HPDE6-E6E7 (cell line): ENCODE results near the gene ZNF682.
"Not testable (repeated sequence)": the region's sequence is repeated elsewhere in the genome, so short reads cannot be mapped to it uniquely, and the experiment has no call there.

Experiments used
- DNase-seq: peaks from one replicate; pipeline ENCODE4 v3.0.0; 2011; ENCODE audit warnings: missing footprints; ENCODE audit errors: extremely low spot score

The ZNF682 gene

DNA sequence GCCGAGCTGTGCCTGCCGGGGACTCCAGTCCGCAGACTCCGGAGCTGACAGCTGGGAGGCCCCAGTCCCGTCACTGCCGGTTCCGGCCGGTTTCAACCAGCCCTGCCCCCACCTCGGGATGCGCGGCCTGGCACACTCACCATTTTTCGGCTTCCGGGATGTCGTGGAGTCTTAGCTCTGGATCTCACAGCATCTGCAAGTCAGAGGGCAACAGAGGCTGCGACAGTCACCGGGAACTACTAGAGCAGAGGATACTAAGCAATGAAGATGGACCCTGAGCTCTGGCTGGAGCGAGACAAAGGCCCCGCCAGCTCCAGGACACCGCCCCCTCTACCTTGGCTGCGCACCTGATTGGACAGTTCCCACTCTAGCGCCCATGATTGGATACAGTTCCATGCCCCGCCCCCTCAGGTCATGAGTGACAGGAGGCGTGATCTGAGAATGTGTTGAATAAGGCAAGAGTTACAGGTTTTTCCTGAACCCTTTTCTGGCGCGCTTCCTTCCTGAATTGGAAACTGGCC lies at the start of gene ZNF682:
Gene ZNF682, minus strand, starts transcription at position 303 of the 521 bp plus-strand sequence. Its CDS starts 160 bp downstream, at position 143.
- DNase-seq = peak; percentile 91

DNA sequence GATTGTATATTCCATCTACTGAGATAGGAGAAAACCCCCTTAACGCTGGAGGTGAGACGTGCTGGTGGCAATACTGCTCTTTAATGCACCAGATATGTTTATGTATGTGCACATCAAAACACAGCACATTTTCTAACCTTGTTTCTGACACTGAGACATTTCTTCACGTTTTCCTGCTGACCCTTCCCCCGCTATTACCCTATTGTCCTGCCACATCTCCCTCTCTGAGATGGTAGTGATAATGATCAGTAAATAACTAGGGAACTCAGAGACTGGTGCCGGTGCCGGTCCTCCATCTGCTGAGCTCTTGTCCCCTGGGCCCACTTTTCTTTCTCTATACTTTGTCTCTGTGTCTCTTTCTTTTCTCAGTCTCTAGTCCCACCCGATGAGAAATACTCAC lies 43.6 kb upstream of the ZNF682 start:
- DNase-seq = not testable (repeated sequence)

GRCh38 chr19:20082232-20082833 lies 43.0 kb upstream of the ZNF682 start:
- DNase-seq = not testable (repeated sequence)

DNA sequence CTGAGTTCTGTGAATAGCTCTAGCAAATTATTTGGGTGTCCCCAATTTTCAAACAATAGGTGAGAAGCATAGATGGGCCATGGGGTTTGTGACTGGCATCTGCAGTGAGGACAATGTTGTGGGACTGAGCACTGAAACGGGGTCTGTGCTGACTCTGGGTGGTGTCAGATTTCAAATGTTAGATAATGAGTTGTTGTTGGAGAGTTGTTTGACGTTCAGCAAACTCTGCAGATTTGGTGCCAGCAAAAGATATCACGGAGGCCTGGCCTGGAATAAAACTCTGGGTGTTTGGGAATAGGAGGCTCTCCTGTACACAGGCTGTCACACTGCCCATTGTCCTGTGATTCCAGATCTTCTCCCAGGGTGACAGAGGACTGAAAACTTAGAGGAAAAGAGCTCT lies 41.4 kb upstream of the ZNF682 start:
- DNase-seq = no peak

GRCh38 chr19:20079476-20079875 lies 40.2 kb upstream of the ZNF682 start:
- no peak for DNase-seq

- no peak for DNase-seq
Measured at GRCh38 chr19:20078581-20079031, 39.3 kb upstream of the ZNF682 start.

GRCh38 chr19:20077791-20078463 lies 38.6 kb upstream of the ZNF682 start, which contains the start of gene ZNF90:
TSS of gene ZNF90 (plus strand) at chr19:20078000. CDS start at chr19:20078133, 133 bp downstream.
- DNase-seq = peak; percentile 78

- no peak for DNase-seq
Measured at GRCh38 chr19:20072936-20073335, 33.6 kb upstream of the ZNF682 start.

- no peak for DNase-seq
Measured at GRCh38 chr19:20070691-20071090, 31.4 kb upstream of the ZNF682 start.

GRCh38 chr19:20068559-20068958 lies 29.3 kb upstream of the ZNF682 start:
- DNase-seq = not testable (repeated sequence)

DNA sequence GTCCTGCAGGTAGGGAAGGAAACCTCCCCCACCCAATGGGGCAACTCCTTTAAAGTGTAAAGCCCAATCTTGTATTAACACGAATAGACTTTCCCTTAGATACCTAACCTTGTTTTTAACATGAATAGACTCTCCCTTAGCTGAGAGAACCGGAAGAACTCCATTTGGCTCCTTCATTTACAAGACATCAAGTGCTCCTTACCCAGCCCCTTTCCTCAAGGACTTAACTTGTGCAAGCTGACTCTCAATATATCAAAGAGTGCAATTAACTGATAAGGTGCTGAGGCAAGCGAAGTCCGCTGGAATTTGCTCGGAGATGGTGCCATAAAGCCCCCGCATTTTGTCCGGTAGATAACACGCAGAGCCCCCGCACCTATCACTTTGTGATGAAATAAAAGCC lies 28.6 kb upstream of the ZNF682 start:
- no peak for DNase-seq

DNA sequence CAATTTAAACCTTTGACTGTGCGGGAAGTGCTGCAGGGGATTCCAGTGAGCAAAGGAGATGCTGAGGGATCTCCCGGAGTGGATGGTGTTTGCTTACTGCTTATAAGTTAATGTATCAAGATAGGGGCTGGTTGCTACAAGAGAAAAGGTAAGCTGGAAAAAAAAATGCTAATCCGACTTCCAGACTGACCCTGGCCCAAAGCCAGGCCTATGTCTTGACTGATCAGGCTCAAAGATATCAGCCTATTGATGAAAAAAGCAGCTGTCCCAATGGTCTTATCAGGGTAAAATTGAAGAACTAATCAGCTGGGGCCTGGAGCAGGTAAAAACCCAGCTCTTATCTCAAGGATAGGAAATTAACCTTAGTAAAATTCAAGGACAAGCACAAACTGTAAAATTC lies 27.6 kb upstream of the ZNF682 start:
- DNase-seq = no peak

- no peak for DNase-seq
Measured at GRCh38 chr19:20060282-20060681, 21.0 kb upstream of the ZNF682 start.

DNA sequence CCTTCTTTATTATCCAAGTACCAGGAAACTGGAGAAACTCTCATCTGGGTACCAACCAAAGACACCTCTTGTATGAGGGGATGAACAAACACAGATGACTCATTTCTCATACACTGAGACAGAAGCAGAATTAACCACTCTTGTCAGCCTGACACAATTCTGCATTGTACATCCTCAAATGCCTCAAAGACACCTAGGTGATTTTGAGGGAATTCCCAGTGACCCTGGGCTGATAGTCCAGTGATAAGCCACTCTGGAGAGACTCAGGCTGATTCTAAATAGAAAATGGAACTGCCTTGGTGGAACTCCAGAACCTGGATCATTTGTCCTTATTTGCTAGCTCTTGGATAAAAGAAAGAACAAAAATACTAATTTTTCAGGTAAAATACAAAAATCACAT lies 19.4 kb upstream of the ZNF682 start:
- DNase-seq = not testable (repeated sequence)

- peak; percentile 87 for DNase-seq
Measured at GRCh38 chr19:20051841-20052768, 12.8 kb upstream of the ZNF682 start.

DNA sequence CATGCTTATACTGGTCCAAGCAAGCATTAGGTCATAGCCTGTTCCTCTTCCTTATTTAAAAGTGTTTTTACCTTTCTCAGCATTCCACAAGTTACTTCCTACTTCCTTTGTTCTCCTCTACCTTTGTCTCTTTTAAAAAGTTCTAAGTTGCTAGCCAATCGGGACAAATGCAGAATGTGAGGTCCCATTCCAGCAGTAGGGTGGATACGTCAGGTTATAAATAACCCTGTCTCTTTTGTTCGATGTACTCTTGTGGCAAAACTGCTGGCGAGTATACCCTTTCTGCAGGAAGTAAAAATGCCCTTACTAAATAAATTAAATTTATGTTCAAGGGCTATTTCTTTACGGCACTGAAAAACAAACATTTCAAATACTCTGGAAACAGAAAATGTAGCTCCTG lies 6.4 kb upstream of the ZNF682 start:
- DNase-seq = not testable (repeated sequence)

GRCh38 chr19:20044663-20045062 lies 5.4 kb upstream of the ZNF682 start:
- no peak for DNase-seq

- no peak for DNase-seq
Measured at GRCh38 chr19:20038358-20039202, 725 bp downstream of the ZNF682 start.

GRCh38 chr19:20035935-20036334 lies 3.4 kb downstream of the ZNF682 start:
- no peak for DNase-seq

DNA sequence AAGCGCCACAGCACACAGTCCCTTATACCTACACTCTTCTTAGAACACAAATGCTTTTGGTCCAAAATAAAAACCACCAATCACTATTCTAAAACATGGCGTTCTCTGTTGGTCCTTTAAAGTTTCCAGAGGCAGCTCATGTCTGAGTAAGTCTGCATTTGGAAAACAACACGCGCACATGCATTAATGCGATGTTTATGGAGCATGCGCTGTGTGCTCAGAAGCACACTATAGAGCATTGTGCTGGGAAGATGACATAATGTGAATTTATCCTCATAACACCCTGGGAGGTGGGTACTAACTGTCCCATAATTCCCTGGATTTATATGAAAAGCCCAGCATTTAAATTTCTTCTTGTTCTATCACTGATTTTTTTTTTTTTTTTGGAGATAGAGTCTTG lies 10.7 kb downstream of the ZNF682 start:
- DNase-seq = no peak

GRCh38 chr19:20005741-20006140 lies 33.6 kb downstream of the ZNF682 start:
- no peak for DNase-seq
